HuH-7.5 (cell line): ENCODE measurements around the gene RGS6.
A peak's percentile ranks its signal among the peaks of the same experiment; 100 is the strongest.

ENCODE experiments used
- DNase-seq: peaks from one replicate; pipeline ENCODE4 v3.0.0; 2011; ENCODE audit warnings: low spot score

RGS6 gene

DNA sequence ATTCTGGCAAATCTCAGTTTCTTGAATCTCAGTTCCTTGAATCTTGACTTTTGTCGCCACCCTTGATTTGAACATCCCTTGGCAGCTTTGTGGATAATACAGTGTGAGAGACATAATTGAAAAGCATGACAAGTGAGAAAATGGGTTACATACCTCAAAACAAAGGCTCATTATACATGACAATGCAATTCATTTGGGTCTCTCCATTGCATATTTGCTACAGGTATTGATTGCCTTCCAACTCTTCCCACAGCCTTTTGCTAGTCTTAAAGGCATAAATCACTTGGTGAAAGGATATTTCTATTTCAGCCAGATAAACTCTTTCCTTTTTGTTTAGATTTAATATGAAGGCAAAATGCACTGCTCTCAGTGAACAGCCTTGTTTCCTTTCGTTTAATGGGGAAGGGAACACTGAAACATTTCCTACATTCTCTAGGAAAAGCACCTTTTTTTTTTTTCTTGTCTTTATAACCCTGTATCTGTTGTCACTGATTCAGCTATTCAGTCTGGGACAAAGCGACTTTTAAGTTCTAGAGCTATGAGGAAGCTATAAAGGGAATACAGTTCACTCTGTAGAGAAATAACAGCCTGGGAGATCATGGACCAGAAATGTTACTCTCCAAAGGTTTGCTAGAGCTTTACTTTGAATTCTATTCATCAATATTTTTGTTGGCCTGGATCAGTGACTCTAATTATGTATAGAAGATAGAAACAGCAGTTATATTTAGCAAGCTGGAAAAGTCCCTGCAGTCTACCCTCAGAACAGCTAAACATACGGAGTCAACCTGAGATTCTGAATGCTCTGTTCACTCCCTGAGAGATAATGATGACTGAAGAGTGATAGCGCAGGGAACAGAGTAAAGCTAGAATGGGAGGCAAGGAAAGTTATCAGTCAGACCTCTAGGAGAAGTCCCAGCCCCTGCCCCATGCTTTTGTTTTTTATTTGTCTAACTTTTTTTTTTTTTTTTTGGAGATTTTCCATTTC lies 311.4 kb downstream of the RGS6 start:
- no peak for DNase-seq

DNA sequence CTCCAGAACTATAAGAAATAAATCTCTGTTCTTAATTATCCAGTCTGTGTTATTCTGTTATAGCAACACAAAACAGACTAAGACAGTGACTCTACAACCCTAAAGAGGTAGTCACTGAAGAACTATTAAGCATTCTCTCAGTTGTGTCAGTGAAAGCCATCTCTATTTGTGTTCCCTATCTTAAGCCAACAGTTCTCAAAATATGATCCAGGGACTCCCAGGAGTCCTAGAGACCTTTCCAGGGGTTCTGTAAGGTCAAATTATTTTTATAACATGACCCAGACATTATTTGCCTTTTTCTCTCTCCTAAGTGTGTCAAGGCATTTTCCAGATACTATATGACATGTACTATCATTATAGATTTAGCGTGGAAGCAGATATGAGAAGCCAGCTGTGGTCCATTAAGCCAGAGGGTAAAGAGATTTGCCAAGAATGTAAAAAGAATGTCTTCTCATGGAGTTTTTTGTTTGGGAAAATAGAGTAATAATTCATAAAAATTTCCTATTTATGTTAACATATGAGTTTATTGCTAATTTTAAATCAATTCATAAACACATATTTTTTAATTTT lies 315.8 kb downstream of the RGS6 start:
- no peak for DNase-seq

DNA sequence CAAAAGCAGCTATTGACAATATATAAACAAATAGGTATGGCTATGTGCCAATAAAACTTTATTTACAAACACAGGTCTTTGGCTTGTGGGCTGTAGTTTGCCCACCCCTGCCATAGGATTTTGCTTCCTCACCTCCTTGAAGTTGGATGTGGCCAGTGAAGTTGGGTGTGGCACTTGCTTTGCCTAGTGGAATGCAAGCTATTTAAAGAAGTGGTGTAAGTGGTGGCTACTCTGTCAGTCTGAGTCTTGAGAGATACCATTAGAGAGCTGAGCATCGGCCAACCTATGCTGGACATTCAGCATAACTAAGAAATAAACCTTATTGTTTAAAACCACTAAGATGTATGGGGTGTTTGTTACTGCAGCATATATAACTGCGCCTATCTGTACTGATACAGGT lies 321.3 kb downstream of the RGS6 start:
- DNase-seq = no peak

DNA sequence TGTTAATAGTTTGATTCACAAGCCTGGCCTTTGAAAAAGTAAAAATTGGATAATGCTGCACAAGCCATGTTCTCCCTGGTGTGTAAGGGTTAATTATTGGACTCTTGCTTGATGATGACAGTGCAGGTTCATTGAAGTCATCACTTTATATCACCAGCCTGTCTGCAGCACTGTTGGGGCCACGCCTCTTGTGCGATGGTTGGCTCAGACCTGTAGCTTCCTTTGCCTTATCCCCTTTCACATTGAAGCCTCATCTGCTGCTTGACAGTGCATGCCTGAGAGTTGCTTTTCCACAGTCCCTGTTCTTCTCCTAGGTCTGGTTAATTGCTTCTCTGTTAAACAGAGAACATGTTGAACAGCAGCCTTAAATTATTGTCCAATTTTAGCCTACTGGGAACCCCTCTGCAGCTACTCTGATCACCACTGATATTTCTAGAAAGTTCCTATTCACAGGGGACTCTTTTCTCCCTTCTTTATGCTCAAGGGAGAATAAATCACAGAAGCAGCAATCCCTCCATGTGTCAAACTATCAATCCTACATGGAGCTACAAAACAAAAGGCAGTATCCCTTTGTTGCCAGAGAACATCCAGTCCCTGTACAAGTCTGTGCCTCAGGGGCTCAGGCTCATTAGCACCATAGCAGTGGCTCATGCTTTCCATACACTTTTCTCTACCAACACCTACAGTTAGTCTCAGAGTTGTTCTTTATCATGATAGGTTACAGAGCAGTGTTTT lies 322.1 kb downstream of the RGS6 start:
- no peak for DNase-seq

DNA sequence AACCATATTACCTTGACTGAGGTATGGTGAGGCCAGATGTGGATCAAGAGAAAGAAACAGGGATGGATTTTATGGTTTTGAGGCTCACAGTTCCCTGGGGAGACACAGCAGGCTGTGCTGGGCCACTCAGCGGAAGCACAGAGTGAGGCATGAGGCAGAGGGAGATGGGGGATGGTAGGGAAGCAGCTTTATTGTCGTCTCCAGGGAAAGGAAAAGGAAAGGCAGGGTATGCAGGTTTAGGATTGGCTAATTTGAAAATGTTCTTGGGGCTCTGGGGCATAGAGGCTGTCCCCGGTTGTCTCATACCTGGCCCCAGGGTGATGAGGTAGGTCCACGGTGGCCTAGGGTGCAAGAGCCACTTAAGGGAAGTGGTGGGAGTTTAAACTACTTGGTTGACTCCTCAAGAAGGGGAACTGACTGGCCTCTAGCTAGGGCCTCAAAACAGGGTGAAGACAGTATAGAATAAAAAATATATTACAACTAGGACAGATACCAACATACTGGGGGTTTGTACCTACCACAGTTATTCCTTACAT lies 322.8 kb downstream of the RGS6 start:
- no peak for DNase-seq

DNA sequence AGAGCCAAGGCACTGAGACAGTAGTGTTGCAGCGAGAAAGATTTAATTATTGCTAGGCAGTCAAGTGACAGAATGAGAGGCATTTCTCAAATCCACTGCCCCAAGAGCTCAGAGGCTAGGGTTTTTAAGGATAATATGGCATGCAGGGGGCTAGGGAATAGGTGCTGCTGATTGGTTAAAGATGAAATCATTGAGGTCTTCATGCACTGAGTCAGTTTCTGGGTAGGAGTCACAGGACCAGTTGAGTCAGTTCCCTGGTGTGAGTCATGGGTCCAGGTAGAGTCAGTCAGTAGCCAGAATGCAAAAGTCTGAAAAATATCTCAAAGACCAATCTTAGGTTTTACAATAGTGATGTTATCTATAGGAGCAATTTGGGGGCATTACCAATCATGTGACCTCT lies 323.8 kb downstream of the RGS6 start:
- no peak for DNase-seq

DNA sequence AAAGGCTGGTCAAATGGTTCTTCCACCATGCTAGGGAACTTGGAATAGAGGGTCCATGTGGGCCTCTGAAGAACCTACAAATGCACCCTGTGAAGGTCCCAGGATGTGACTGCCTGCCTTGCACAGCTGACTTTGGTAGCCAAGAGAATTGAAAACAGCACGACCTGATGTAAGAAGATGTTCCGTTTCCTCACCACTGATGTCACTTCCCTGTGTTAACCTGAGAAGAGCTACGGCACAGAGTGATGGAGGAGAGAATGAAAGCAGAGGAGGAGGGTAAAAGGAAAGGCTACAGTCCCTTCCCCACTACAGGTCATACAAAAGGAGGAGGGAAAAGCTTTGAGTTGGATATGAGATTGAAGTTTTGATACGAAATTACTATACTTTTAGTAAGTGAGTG lies 328.8 kb downstream of the RGS6 start:
- DNase-seq = no peak

DNA sequence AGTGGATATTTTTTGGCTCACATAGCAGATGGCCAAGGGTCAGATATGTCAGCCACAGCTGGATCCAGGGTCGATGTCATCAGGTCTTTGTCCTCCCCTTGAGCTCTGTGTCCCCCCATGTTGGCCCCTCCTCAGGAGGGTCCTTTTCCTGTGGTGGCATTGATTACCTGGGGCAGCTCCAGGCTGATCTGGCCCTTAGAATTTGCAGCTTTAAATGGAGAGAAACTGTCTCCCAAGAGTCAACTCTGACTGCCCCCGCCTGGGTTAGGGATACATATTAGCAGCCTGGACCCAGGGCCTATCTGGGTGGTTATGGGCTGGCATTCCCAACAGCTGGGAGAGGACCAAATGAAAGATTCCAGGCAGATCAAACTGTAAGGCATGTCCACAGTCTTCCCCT lies 330.5 kb downstream of the RGS6 start:
- DNase-seq = no peak

DNA sequence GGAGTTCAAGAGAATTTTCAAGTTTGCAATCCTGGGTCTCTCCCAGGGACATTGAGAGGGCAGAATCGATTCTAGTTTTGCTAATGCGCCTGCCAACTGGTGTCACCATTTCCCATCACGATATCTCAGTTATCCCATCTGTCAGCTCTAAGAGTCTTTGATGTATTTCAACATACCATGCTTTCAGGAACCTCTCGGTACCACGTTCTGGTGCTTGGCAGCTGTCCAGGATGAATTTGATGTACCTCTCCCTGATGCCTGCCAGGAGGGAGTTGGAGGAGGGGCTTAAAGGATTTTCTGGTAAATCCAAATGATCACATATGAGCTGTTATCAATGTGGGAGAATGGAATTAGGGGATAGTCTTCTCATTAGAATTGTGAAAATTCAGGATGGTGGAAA lies 332.5 kb downstream of the RGS6 start:
- DNase-seq = no peak

DNA sequence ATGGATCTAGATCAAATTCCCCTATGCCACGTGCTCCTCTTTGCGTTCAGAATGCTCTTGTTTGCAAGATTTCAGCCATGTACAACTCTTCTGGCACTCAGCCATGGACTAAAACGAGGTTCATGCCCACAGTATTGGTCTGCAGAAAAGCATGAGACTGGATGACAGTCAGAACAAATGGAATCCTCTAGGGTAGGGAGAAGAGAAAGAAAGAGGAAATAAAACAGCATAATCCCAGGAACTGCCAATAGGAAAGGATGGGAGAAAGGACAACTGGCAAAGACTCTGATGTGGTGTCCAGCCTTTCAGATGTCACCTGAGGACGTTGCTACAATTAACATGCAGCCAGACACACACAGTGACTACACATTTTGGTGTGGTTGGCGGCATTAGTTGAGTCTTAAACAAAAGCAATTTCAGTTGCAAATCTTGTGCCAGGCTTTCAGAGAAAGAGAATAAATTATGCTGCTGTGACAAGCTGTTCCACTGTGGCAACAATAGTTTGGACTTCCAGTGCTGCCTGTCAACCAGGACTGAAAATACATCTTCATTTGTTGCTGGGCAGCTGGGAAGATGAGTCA lies 338.0 kb downstream of the RGS6 start:
- DNase-seq = no peak

DNA sequence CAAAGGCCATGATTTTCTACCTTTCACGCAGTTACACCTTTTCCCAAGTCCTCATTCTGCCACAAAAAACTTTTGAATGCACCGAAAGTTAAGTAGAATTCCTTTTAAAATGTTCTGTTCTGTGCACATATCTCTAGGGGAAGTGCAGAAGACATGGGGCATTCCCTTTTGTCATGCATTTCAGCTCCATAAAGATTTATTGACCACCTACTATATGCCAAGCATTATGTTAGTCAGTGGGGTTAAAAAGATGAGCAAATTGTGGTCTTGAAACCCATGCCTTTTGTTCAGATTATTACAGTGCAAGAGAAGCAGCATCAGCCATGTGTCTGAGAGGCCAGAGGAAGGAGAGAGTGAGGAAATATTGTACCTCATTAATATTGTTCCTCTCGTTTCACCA lies 338.5 kb downstream of the RGS6 start:
- DNase-seq = no peak

DNA sequence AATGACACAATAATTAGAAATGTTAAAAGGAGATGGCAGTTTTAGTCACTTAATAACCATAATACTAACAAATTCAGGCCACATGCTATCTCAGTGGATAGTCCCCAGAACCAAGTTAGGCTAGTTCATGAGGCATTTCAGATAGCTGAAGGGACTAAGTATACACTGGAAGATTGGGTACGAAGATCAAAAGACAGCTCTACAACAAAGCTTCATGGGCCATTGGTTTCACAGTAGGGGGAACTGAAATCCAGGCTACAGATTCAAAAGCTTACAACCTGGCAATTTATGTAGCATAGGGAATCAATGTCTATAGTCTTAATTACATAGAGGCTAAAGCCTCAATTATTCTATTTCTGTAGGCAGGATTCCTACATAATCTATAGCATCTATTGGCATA lies 343.0 kb downstream of the RGS6 start:
- no peak for DNase-seq

DNA sequence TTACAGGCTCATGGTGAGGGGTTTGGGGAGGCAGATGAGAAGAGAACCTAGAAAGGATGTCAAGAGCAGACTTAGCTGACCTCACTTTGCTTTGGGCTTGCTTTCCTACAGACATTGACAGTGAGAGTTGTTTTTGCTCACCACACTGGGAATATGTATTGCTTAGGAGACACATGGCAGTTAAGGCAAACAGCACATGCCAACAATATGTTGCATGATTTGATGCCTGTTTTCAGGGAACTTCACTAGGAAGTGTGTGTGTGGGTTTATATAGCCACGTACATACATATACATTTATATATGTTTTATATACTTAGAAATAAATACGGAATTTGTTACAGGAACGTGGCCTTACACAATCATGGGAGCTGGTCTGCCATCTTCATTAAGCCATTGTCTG lies 346.1 kb downstream of the RGS6 start:
- no peak for DNase-seq

DNA sequence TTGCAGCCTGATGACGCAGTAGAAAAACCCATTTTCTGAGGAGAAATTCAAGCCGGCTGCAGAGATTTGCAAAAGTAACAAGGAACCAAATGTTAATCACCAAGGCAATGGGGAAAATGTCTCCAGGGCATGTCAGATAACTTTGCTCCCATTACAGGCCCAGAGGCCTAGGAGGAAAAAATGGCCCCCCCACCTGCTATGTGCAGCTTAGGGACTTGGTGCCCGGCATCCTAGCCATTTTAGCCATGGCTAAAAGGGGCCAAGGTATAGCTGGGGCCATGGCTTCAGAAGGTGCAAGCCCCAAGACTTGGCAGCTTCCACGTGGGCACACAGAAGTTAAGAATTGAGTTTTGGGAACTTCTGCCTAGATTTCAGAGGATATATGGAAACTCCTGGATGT lies 351.9 kb downstream of the RGS6 start:
- no peak for DNase-seq

DNA sequence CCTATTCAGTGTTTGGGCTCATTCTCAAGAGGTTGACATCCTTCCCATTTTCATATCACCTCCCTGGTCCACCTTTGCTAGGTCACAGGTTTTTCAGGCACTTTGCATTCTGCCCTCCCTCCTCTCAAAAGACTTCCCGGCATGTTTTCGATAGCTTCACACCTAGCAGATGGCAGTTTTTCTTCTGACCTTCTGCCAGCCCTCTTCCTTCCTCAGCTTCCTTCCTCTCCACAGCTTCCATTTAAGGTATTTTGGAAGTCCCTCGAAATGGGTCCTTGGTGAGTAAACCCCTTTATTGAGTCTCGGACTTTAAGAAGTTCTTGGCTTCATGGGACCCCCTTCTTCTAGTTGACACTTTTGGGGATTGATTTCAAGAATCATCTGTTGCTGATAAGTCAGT lies 358.0 kb downstream of the RGS6 start:
- DNase-seq = no peak

DNA sequence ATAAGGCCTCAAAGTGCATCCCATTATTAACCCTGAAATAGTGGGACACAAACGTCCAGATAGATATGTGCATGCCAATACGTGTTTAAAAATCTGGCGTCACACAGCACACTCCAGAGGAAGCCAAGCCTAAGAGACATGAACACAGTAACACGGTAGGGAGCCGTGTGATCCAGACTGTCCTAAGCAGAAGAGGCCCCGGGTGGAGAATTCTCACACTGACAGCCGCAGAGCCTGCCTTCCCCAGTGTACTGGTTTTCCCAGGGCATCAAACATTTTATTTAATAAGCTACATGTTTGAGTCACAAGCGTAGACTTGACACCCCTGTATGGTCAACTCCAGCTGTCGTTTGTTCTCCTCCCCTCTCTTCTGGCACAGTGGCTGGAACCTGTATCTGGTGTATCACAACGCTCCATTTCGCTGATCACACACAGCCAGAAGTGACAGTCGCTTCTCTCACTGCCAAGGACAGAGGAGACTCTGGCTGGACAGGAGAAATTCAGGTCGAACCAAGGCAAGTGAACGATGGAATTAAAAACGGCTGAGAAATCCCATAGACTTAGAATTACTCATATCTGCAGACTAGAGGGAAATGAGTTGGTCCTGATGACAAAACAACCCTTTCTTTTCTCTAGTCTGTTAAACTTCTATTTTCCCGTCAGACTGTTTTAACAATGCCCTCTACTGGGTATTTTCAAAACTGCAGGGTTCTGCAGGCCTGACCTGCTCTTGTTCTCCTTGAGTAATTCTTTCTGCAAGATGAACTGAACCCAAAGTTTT lies 359.9 kb downstream of the RGS6 start:
- DNase-seq = peak; percentile 18

DNA sequence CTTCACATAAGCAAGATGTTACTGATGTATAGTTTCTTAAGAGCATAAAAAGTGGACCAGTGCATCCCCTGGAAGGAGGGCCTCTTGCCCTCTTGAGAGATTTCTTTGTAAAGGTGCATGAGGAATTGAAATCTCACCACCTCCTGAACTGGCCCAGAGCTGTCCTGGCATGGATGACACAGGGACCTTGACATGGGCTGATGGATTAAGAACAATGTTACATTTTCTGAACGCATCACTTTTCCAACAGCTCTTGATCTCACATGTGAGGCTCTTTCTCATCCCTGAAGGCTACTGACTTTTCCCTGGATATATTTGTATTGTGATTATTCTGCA lies 360.4 kb downstream of the RGS6 start:
- no peak for DNase-seq

DNA sequence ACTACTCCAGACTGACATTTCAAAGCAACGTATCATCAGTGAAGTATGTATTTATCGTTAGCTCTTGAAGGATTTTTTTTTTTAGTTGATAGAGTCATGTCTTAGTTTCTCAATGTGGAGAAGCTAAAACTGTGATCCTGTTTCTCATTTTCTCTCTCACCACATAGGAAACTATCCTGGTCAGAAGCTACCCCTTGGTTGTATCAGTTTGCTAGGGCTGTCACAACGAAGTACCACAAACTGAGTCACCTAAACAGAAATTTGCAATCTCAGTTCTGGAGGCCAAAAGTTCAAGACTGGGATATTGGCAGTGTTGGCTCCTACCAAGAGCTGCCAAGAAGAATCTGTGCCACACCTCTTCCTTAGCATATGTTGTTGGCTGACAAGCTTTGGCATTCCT lies 369.1 kb downstream of the RGS6 start:
- DNase-seq = no peak

DNA sequence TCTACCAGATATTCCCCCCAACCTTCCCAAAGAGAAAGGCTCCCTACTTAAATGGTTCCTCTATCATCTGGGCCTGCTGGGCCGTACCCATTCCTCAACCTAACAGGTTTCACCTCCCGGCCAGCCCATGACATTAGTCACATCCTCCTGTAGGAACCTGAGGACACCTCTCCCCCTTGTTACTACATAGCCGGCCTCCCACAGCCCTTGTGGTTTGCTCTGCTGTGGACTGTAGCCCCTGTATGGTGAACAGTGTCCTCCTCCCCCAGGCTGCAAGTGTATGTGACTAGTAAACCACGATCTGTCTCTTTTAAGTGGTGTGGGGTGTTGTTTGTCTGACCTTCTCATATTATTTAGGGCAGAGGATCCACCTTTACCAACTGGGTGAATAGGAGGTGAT lies 371.7 kb downstream of the RGS6 start:
- DNase-seq = no peak

DNA sequence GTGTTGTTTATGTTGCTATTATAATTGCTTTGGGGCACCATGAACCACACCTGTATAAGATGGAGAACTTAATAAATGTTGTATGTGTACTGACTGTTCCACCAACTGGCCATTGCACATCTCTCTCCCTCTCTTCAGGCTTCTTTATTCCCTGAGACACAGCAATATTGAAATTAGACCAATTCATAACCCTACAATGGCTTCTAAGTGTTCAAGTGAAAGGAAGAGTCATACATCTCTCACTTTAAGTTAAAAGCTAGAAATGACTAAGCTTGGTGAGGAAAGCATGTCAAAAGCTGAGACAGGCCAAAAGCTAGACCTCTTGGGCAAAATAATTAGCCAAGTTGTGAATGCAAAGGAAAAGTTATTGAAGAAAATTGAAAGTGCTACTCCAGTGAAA lies 373.3 kb downstream of the RGS6 start:
- DNase-seq = no peak

DNA sequence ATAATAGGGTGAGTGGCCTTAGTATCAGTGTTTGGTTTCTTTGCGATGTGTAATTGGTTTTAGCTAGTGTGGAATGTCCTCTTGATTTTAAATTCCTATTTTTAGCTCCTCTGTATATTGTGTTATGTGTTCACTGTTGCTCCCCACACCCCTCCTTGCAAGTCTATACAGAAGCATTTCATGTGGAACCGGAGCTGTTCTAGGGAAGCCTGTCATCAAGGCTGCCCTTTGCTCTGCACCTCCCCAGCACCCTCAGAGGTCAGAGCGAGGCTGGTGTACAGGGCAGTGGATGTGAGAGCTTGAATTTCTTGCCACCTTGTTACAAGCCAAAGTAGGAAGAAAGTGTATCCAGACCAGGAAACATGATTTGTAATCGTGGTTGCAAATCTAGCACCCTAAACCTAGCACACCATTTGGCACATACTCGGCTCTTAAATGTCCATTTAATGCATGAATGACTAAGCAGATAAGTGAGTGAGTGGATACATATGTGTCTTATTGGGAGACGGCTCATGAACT lies 376.8 kb downstream of the RGS6 start:
- DNase-seq = no peak

DNA sequence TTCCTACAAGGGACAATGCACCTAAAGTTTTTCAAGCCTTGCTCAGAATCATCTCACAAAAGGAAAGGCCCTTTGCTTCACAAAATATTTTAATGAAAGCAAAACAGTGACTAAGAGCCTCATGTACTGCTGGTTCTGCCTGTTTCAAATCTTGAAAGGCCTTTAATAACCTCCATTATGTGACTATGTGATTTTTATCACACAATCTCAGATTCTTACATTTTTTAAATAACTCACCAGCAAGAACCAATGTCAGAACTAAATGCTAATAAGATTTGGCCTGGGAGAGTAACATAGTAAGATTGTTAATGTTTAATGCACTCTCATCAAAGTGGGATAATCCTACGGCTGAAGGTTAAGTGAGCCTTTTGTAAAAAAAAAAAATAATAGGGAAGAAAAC lies 378.9 kb downstream of the RGS6 start:
- no peak for DNase-seq
